GM06990 (cell line): ENCODE results near the gene LDHD.

Source experiments
- DNase-seq: peaks from one replicate; pipeline ENCODE4 v3.0.0-alpha.2; 2011; ENCODE audit not compliant: insufficient read length; ENCODE audit errors: extremely low read depth
- H3K27me3 ChIP-seq: replicated peaks from 2 replicates; pipeline ENCODE4 v1.6.0; 2011; ENCODE audit warnings: low read length; ENCODE audit not compliant: control insufficient read depth, insufficient read depth
- H3K36me3 ChIP-seq: 2 replicates; pipeline ENCODE4 v1.5.1; 2011; ENCODE audit warnings: low read length; ENCODE audit not compliant: control insufficient read depth, insufficient read depth
- H3K4me3 ChIP-seq: replicated peaks from 2 replicates; pipeline ENCODE4 v1.5.1; 2011; ENCODE audit warnings: low read depth, mild to moderate bottlenecking, control low read depth, low read length
- CTCF ChIP-seq: IDR thresholded peaks from 2 replicates; pipeline ENCODE4 v1.5.1; 2011; ENCODE audit warnings: low read length, control low read depth, mild to moderate bottlenecking, inconsistent platforms; ENCODE audit not compliant: insufficient read depth, poor library complexity, severe bottlenecking

Gene LDHD

DNA sequence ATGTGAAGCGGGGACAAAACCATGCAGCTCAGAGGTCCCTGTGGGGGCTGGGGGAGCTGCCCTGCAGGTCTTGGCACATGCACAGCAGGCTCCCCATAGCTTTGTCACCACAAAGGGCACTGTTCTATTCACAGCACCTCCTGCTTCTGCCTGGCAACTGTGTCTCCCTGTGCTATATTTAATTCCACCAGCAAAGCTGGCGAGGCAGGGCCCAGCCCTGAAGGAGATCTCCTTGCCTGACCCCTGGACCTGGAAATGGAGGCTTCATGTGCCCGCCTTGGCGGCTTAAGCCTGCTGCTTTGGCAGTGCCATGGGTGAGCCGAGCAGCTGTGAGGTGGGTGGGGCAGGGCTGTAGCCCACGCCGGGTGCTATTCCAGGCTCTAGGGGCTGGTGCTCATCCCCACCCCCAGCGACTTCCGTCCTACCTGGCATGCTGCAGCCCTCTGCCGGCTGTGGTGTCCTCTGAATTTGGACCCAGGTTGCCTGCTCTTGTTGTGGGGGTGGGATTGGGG, 6.8 kb downstream of the LDHD start:
- TF ChIP-seq CTCF, result peak; percentile 9
- Histone ChIP-seq H3K4me3 (no peak overlapping the region), H3K27me3 (no peaks in the 10 kb centered on the region), H3K36me3 (no peaks in the 10 kb centered on the region)
- no peak for DNase-seq

DNA sequence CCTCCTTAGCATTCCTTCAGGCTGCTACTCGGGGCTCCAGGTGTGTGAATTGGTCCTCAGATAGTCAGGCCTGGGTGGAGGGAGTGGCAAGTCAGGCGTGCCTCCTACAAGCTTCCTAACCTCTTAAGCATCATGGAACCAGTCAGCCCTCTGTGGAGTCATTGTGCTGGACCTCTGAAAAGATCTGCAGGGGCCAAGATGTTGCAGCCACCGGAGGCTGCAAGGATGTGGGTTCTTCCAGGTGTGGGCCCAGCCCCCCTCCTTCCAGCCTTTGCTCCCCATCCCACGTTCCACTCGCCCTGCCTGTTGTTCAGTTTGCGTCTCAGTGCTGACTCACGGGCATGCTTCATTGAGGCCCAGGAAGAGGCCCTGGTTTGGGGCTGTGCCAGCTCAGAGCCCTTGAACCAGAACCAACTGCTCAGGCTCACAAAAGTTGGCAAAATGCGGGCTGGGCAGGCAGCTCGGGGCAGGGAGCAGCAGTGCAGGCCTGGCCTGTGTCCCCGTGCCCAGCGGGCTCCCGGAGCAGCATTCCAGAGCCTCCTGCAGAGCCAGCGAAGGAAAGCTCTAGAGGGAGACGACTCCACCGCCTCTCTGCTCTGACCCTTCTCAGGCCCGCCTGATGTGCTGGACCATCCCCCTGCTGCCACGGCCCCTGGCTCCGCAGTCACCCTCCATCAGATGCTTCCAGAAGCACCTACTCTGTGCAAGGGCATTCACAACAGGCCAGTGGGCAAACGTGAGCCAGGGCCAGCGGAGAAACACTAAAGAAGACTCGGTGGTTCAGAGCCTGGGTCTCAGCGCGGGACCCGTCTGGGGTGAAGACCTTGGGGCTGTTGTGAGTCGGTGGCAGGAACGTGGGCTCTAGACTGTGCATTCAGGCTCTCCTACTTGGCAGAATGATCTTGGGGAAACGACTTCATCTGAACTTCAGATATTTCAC, 7.5 kb downstream of the LDHD start:
- Histone ChIP-seq H3K27me3 (no peaks in the 10 kb centered on the region), H3K36me3 (no peaks in the 10 kb centered on the region), H3K4me3 (no peak overlapping the region)
- DNase-seq, result peak; percentile 76
- no peak for TF ChIP-seq CTCF

DNA sequence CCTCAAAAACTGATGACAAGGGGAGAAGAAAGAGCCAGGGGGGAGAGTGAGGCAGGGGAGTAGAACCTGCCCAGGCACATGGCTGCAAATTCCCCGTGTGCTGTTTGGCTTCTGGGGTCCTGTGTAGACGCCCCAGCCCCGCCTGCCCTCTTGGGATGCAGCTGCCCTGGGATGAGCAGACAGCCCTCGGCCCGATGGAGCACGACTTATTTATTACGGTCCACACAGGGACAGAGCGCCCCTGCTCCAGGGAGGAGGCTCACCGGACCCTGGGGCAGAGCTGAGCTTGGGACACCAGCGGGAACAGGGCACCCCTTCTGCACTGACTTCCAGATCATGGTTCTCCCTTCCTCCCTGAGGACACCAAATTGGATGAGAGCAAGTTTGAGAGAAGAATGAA, 9.1 kb downstream of the LDHD start:
- DNase-seq, result no peak
- Histone ChIP-seq H3K36me3 (no peaks in the 10 kb centered on the region), H3K27me3 (no peaks in the 10 kb centered on the region), H3K4me3 (no peak overlapping the region)
- TF ChIP-seq CTCF, result no peak

DNA sequence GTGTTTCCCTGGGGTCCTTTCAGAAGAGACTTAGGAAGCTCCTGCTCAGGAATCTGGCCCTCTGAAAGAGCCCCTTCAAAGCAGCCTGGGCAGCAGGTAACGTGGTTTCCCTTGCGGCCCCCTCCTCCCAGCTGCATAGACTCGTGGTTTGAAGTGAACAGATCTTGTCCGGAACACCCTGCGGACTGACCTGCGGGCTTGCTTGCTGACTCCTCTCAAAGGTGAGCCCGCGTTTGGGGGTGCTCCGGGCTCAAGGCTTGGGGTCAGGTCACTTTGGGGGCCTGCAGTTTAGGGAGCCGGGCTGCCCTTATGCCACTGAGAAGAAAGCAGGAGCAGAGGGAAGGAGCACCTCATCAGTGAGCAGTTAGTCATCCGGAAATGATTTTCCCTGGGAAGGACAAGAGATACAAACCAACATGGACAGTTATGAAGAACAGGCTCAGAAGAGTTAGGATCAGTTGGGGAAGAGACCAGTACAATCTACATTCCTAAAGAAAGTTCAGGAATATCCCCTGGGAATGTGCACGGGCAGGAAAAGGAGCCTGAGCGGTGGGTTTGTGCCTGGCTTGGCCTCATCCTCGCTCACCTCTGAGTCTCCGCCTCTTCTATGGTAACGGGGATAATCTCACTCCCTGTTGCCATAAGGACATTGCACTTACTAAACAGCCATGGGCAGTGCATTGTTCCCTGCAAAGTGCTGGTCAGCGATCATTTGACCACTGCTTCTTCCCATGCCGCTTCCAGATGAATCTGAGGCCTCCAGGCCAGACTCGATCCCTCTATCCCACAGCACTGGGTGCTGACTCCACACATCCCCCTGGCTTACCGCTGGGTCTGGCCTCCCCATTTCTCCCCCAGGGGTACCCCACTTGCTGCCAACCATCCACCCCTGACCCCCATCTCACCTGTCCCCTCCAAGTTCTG, 10.0 kb downstream of the LDHD start:
- Histone ChIP-seq H3K27me3 (no peaks in the 10 kb centered on the region), H3K4me3 (no peak overlapping the region), H3K36me3 (no peaks in the 10 kb centered on the region)
- no peak for DNase-seq
- no peak for TF ChIP-seq CTCF

DNA sequence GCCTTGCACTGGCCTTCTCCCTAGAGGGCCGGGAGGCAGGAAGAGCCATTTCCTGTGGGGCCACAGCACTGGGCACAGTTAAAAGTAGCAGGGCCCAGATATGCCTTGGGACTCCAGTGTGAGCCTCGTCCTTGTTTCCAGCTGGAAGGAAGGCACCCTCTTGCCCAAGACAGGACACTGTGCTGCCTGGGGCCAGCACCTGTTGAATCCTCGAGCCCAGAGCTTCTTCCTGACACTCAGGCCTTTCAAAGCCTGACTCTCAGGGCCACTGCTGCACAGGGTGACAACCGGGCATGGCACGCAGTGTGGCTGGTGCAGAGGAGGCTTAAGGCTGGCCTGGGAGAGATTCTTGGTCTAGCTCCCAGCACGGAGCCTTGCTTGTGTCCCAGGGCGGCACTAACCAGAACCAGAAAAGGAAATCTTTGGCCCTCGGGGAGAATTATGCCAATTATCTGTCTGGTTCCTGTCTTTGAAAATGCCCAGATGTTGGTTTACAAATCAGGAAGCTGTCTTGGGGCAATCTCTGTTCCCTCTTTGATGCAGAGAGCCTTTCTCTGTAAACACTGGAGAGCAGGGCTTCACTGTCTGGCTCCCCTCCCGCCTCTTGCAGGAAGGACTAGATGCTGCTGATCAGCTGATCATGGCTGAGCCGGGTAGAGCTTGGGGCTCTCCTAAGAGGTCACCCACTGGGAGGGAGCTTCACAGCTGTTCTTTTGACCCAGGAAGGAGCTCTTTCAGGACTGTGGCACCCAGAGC, 11.1 kb downstream of the LDHD start:
- Histone ChIP-seq H3K27me3 (no peaks in the 10 kb centered on the region), H3K36me3 (no peaks in the 10 kb centered on the region), H3K4me3 (no peak overlapping the region)
- no peak for TF ChIP-seq CTCF
- DNase-seq, result no peak
